GM21723 (cell line): ENCODE measurements around the gene MYADM.
"Not testable (repeated sequence)": the region's sequence is repeated elsewhere in the genome, so short reads cannot be mapped to it uniquely, and the experiment has no call there.

Experiments
- ATAC-seq: cut with Tn5 transposase; IDR thresholded peaks from one replicate; pipeline ENCODE4 v1.9.1; 2021; ENCODE audit warnings: mild to moderate bottlenecking, moderate library complexity; ENCODE audit not compliant: unreplicated experiment

MYADM gene

GRCh38 chr19:53868892-53869804 is 1.5 kb downstream of the MYADM start:
- no peak for ATAC-seq

GRCh38 chr19:53869805-53870484 is 2.3 kb downstream of the MYADM start:
- ATAC-seq, result not testable (repeated sequence)

- ATAC-seq, result no peak
Measured at GRCh38 chr19:53870485-53870844, 2.8 kb downstream of the MYADM start.

- no peak for ATAC-seq
Measured at GRCh38 chr19:53871454-53871853, 3.8 kb downstream of the MYADM start.

- ATAC-seq, result no peak
Measured at GRCh38 chr19:53872762-53873161, 5.1 kb downstream of the MYADM start.

- no peak for ATAC-seq
Measured at GRCh38 chr19:53873773-53874605, 6.3 kb downstream of the MYADM start.

GRCh38 chr19:53874606-53874990 is 6.9 kb downstream of the MYADM start:
- no peak for ATAC-seq

GRCh38 chr19:53875602-53876325 is 8.1 kb downstream of the MYADM start:
- ATAC-seq, result no peak

GRCh38 chr19:53876651-53877224 is 9.1 kb downstream of the MYADM start:
- no peak for ATAC-seq

GRCh38 chr19:53877361-53877766 is 9.7 kb downstream of the MYADM start:
- no peak for ATAC-seq

GRCh38 chr19:53878776-53879139 is 11.1 kb downstream of the MYADM start:
- no peak for ATAC-seq

- no peak for ATAC-seq
Measured at GRCh38 chr19:53879140-53880081, 11.7 kb downstream of the MYADM start.

- no peak for ATAC-seq
Measured at GRCh38 chr19:53880711-53881481, 13.2 kb downstream of the MYADM start.

GRCh38 chr19:53881482-53882390 is 14.1 kb downstream of the MYADM start, which contains the start of gene PRKCG:
Gene PRKCG, plus strand, starts transcription at chr19:53882197. Its CDS starts 298 bp downstream, at chr19:53882495.
- ATAC-seq, result no peak

GRCh38 chr19:53882391-53883050 is 14.8 kb downstream of the MYADM start:
- ATAC-seq, result no peak

- no peak for ATAC-seq
Measured at GRCh38 chr19:53883231-53883661, 15.6 kb downstream of the MYADM start.

- ATAC-seq, result no peak
Measured at GRCh38 chr19:53883741-53884140, 16.1 kb downstream of the MYADM start.
